K562 (cell line): ENCODE measurements around the gene CHCHD4. TPM values are rescaled to one million over a fixed set of nuclear protein-coding genes. Genes with fewer than 3 reads are reported as not detected.

Experiments
- E2F5 ChIP-seq: sonication (generic); formaldehyde crosslinking; IDR thresholded peaks from 2 replicates; pipeline ENCODE4 v1.8.0; 2022; ENCODE audit warnings: mild to moderate bottlenecking, missing genetic modification reagents
- EZH2 ChIP-seq: IDR thresholded peaks from 2 replicates; pipeline ENCODE4 v1.6.1; 2012; ENCODE audit warnings: low read depth, mild to moderate bottlenecking, inconsistent platforms, low read length, borderline replicate concordance
- FOXM1 ChIP-seq, 2 experiments: fragments of 450-650 bp in 1 of 2; sonication (generic) in 1 of 2; formaldehyde crosslinking in 1 of 2; IDR thresholded peaks; 2 replicates each; pipeline versions ENCODE4 v1.6.1 to v1.9.0; 2017 to 2022; ENCODE audit warnings: low read depth in 2 of 2, mild to moderate bottlenecking in 2 of 2, missing genetic modification reagents in 1 of 2, moderate library complexity in 1 of 2
- HDAC1 ChIP-seq, 2 experiments: fragments of 450-650 bp; IDR thresholded peaks; 2 replicates each; pipeline ENCODE4 v1.6.1; 2016 to 2017; ENCODE audit warnings: inconsistent platforms in 1 of 2, mild to moderate bottlenecking in 1 of 2, moderate library complexity in 1 of 2
- MCM2 ChIP-seq: fragments of 450-650 bp; IDR thresholded peaks from 2 replicates; pipeline ENCODE4 v1.6.1; 2017; ENCODE audit warnings: low read depth, mild to moderate bottlenecking
- RUNX1 ChIP-seq: sonication (generic); IDR thresholded peaks from 2 replicates; pipeline ENCODE4 v1.6.1; 2016; ENCODE audit warnings: antibody characterized with exemption, low read depth
- SRF ChIP-seq, 2 experiments: fragments of 250-450, 450-650 bp in 1 of 2; sonication (Bioruptor Pico) in 1 of 2; sonication (generic) in 1 of 2; formaldehyde crosslinking; IDR thresholded peaks; 2 replicates each; pipeline versions ENCODE4 v1.5.0 to v1.5.1; 2020 to 2022; ENCODE audit warnings: mild to moderate bottlenecking in 1 of 2, missing genetic modification reagents in 1 of 2
- TAF7 ChIP-seq: fragments of 450-650 bp; IDR thresholded peaks from 2 replicates; pipeline ENCODE4 v1.6.1; 2016; ENCODE audit warnings: missing genetic modification characterization, missing compliant biosample characterization
- TARDBP ChIP-seq: fragments of 450-650 bp; IDR thresholded peaks from 2 replicates; pipeline ENCODE4 v1.6.1; 2016
- XRCC4 ChIP-seq: IDR thresholded peaks from one replicate; pipeline ENCODE4 v1.6.1; 2011; ENCODE audit not compliant: insufficient read depth, insufficient read length; ENCODE audit errors: extremely low read depth
- ZBTB33 ChIP-seq: sonication (generic); formaldehyde crosslinking; IDR thresholded peaks from 2 replicates; pipeline ENCODE4 v1.8.1; 2023; ENCODE audit warnings: mild to moderate bottlenecking, missing genetic modification reagents
- ZKSCAN3 ChIP-seq: fragments of 250-450 bp; sonication (Bioruptor Pico); IDR thresholded peaks from 2 replicates; pipeline ENCODE4 v1.4.0; 2020
- ZNF695 ChIP-seq: fragments of 450-650 bp; formaldehyde crosslinking; IDR thresholded peaks from 2 replicates; pipeline ENCODE4 v1.4.0; 2020; ENCODE audit warnings: mild to moderate bottlenecking, moderate library complexity
- polyA plus RNA-seq, 8 experiments: library from polyadenylated mRNA; depleted of rRNA in 4 of 8; stranded (reverse) in 5 of 8; unstranded in 3 of 8; fragments of >200 nt; fragmentation: Nextera tagmentation in 2 of 8; fragmentation: Illumina TruSeq in 1 of 8; extraction: Ambion mirVana in 2 of 8; extraction: Trizol in 1 of 8; gene quantifications; 2 replicates each; pipeline versions ENCODE4 v1.2.1 to v1.2.3, GENCODE V29; 2011 to 2014; ENCODE audit warnings: inconsistent platforms in 1 of 8, missing spikeins in 1 of 8
- total RNA-seq, 7 experiments: library from RNA; depleted of rRNA in 6 of 7; stranded (reverse); fragments of >200 nt in 6 of 7; fragmentation: Illumina TruSeq in 2 of 7; extraction: Trizol in 2 of 7; gene quantifications; 2 replicates each; pipeline versions ENCODE4 v1.2.1 to v1.2.3, GENCODE V29; 2011 to 2021; ENCODE audit warnings: low replicate concordance in 1 of 7

Gene CHCHD4
- total and polyA plus RNA-seq, 9 of the 15 experiments (the other 6 are each of a cell fraction or from before 2014, with no cell fraction given) = 55.4 to 225 (median 77.2) TPM

- TF ChIP-seq EZH2 (no peak), SRF (CRISPR knock-in tag; IDR thresholded peaks at IDR 0.05) (no peak), RUNX1 (no peak), HDAC1 (IDR thresholded peaks at IDR 0.05) (no peak), E2F5 (CRISPR knock-in tag) (no peak), ZKSCAN3 (CRISPR knock-in tag) (no peak), XRCC4 (no peak), ZNF695 (CRISPR knock-in tag) (no peak), MCM2 (no peak), FOXM1 (IDR thresholded peaks at IDR 0.05; ENCODE audit: low read depth) (no peak), FOXM1 (CRISPR knock-in tag; IDR thresholded peaks at IDR 0.05; ENCODE audit: low read depth) (no peak), ZBTB33 (CRISPR knock-in tag) (no peak), TAF7 (no peak), TARDBP (no peak)
- TF ChIP-seq, all 486 proteins: peak for 0
Observed at GRCh38 chr3:14156201-14156600, 31.5 kb upstream of the CHCHD4 start (continued).
